GM21381 (cell line): ENCODE data around the gene TP53TG5.
A peak's percentile ranks its signal among the peaks of the same experiment; 100 is the strongest.

Experiments
- ATAC-seq: cut with Tn5 transposase; IDR thresholded peaks from one replicate; pipeline ENCODE4 v1.9.1; 2021; ENCODE audit warnings: mild to moderate bottlenecking, moderate library complexity; ENCODE audit not compliant: unreplicated experiment

TP53TG5 gene

GRCh38 chr20:45378191-45378590 is at the start of gene TP53TG5:
Gene TP53TG5, minus strand, starts transcription at chr20:45378325. Its CDS starts 89 bp downstream, at chr20:45378236.
- no peak for ATAC-seq

GRCh38 chr20:45427236-45428149 is 49.4 kb upstream of the TP53TG5 start:
- ATAC-seq = no peak

- ATAC-seq = no peak
Observed at GRCh38 chr20:45426320-45427016, 48.3 kb upstream of the TP53TG5 start.

GRCh38 chr20:45425561-45425960 is 47.4 kb upstream of the TP53TG5 start:
- ATAC-seq = no peak

- ATAC-seq = no peak
Observed at GRCh38 chr20:45423700-45424099, 45.6 kb upstream of the TP53TG5 start.

- no peak for ATAC-seq
Observed at GRCh38 chr20:45420125-45420524, 42.0 kb upstream of the TP53TG5 start.

GRCh38 chr20:45419188-45420091 is 41.3 kb upstream of the TP53TG5 start:
- ATAC-seq = peak; percentile 74

GRCh38 chr20:45416917-45417316 is 38.8 kb upstream of the TP53TG5 start:
- no peak for ATAC-seq

GRCh38 chr20:45415822-45416637 is 37.9 kb upstream of the TP53TG5 start, which contains the start of gene PIGT:
Gene PIGT, plus strand, starts transcription at chr20:45416141. Its CDS starts 16 bp downstream, at chr20:45416157.
- peak; percentile 81 for ATAC-seq

GRCh38 chr20:45413479-45413878 is 35.4 kb upstream of the TP53TG5 start:
- no peak for ATAC-seq

GRCh38 chr20:45412653-45413052 is 34.5 kb upstream of the TP53TG5 start:
- ATAC-seq = no peak

- no peak for ATAC-seq
Observed at GRCh38 chr20:45410887-45411286, 32.8 kb upstream of the TP53TG5 start.

- no peak for ATAC-seq
Observed at GRCh38 chr20:45409521-45410272, 31.6 kb upstream of the TP53TG5 start.

- no peak for ATAC-seq
Observed at GRCh38 chr20:45408646-45409213, 30.6 kb upstream of the TP53TG5 start.

GRCh38 chr20:45407783-45408645 is 29.9 kb upstream of the TP53TG5 start, which contains the start of gene DBNDD2:
Gene DBNDD2, plus strand, starts transcription at chr20:45408289. Its CDS starts 179 bp downstream, at chr20:45408468.
- ATAC-seq = no peak

GRCh38 chr20:45407067-45407745 is 29.1 kb upstream of the TP53TG5 start:
- no peak for ATAC-seq
